HAP-1 (cell line): ENCODE results near the gene CACNB4.

ENCODE experiments used
- DNase-seq, 2 experiments: peaks; one replicate each; pipeline ENCODE4 v3.0.0-alpha.2; 2016 to 2020; ENCODE audit warnings: low spot score in 2 of 2
- H3K27me3 ChIP-seq: fragments of 250-450 bp; sonication (Bioruptor Pico); 2 replicates; pipeline ENCODE4 v1.5.1; 2020; ENCODE audit warnings: low read depth, mild to moderate bottlenecking, moderate library complexity
- H3K36me3 ChIP-seq: fragments of 250-450 bp; sonication (Bioruptor Pico); replicated peaks from 2 replicates; pipeline ENCODE4 v1.5.1; 2020; ENCODE audit warnings: mild to moderate bottlenecking
- H3K4me1 ChIP-seq: fragments of 250-450 bp; sonication (Bioruptor Pico); 2 replicates; pipeline ENCODE4 v1.5.1; 2020; ENCODE audit warnings: mild to moderate bottlenecking
- H3K4me3 ChIP-seq: fragments of 250-450 bp; sonication (Bioruptor Pico); 2 replicates; pipeline ENCODE4 v1.5.1; 2020; ENCODE audit warnings: mild to moderate bottlenecking, moderate library complexity
- H3K9me3 ChIP-seq: fragments of 250-450 bp; sonication (Bioruptor Pico); 2 replicates; pipeline ENCODE4 v1.5.1; 2020; ENCODE audit warnings: mild to moderate bottlenecking, moderate library complexity
- in situ Hi-C: fragments of 300-500 bp; cut with MboI; formaldehyde crosslinking; loops from 3 replicates; pipeline ENCODE4 v1.14.3; 2020; ENCODE audit warnings: low sequenced_read_pairs, inconsistent platforms, mixed read lengths

CACNB4 gene

GRCh38 chr2:152055366-152056108 is 43.3 kb downstream of the CACNB4 start:
- Histone ChIP-seq H3K36me3 (no peaks in the 10 kb centered on the region), H3K4me1 (no peaks in the 10 kb centered on the region), H3K27me3 (no peaks in the 10 kb centered on the region), H3K4me3 (no peak overlapping the region), H3K9me3 (peaks cover 13% of the 10 kb centered on the region; the same call in 1 of the 2 replicates)
- in situ Hi-C loops: no loop called here
- DNase-seq: no peak

- peaks cover 13% of the 10 kb centered on the region; the same call in 1 of the 2 replicates for H3K9me3 ChIP-seq
- no peaks in the 10 kb centered on the region for H3K4me1 ChIP-seq
- no peak overlapping the region for H3K4me3 ChIP-seq
- no peak for DNase-seq
- no peaks in the 10 kb centered on the region for H3K27me3 ChIP-seq
- in situ Hi-C loops: no loop called here
- no peaks in the 10 kb centered on the region for H3K36me3 ChIP-seq
Measured at GRCh38 chr2:152054593-152054992, 44.3 kb downstream of the CACNB4 start.

GRCh38 chr2:152051436-152051835 is 47.4 kb downstream of the CACNB4 start:
- in situ Hi-C loops: no loop called here
- no peaks in the 10 kb centered on the region for H3K9me3 ChIP-seq
- H3K27me3 ChIP-seq: no peaks in the 10 kb centered on the region
- no peaks in the 10 kb centered on the region for H3K36me3 ChIP-seq
- DNase-seq: no peak
- peaks cover under 1% of the 10 kb centered on the region; the same call in 1 of the 2 replicates for H3K4me1 ChIP-seq
- no peak overlapping the region for H3K4me3 ChIP-seq

GRCh38 chr2:152050915-152051314 is 47.9 kb downstream of the CACNB4 start:
- Histone ChIP-seq H3K9me3 (no peaks in the 10 kb centered on the region), H3K4me1 (peaks cover 4% of the 10 kb centered on the region), H3K27me3 (no peaks in the 10 kb centered on the region), H3K4me3 (no peak overlapping the region), H3K36me3 (no peaks in the 10 kb centered on the region)
- in situ Hi-C loops: no loop called here
- DNase-seq: no peak

GRCh38 chr2:152050341-152050740 is 48.5 kb downstream of the CACNB4 start:
- no peak overlapping the region for H3K4me3 ChIP-seq
- in situ Hi-C loops: no loop called here
- no peaks in the 10 kb centered on the region for H3K36me3 ChIP-seq
- H3K9me3 ChIP-seq: no peaks in the 10 kb centered on the region
- DNase-seq: no peak
- no peaks in the 10 kb centered on the region for H3K27me3 ChIP-seq
- peaks cover 5% of the 10 kb centered on the region for H3K4me1 ChIP-seq

- Histone ChIP-seq H3K27me3 (no peaks in the 10 kb centered on the region), H3K4me3 (no peak overlapping the region), H3K9me3 (no peaks in the 10 kb centered on the region), H3K36me3 (no peaks in the 10 kb centered on the region), H3K4me1 (peaks cover 5% of the 10 kb centered on the region)
- in situ Hi-C loops: no loop called here
- DNase-seq: no peak
Measured at GRCh38 chr2:152049541-152049940, 49.3 kb downstream of the CACNB4 start.

- in situ Hi-C loops: no loop called here
- Histone ChIP-seq H3K4me1 (peaks cover 5% of the 10 kb centered on the region), H3K4me3 (no peak overlapping the region), H3K36me3 (no peaks in the 10 kb centered on the region), H3K27me3 (no peaks in the 10 kb centered on the region), H3K9me3 (no peaks in the 10 kb centered on the region)
- peak in 1 of 2 experiments; percentile 28 for DNase-seq
Measured at GRCh38 chr2:152047824-152048471, 50.9 kb downstream of the CACNB4 start.

- no peak for DNase-seq
- no peaks in the 10 kb centered on the region for H3K36me3 ChIP-seq
- H3K4me3 ChIP-seq: no peak overlapping the region
- no peaks in the 10 kb centered on the region for H3K27me3 ChIP-seq
- H3K9me3 ChIP-seq: no peaks in the 10 kb centered on the region
- in situ Hi-C loops: no loop called here
- peaks cover 5% of the 10 kb centered on the region for H3K4me1 ChIP-seq
Measured at GRCh38 chr2:152046940-152047339, 51.9 kb downstream of the CACNB4 start.

- Histone ChIP-seq H3K36me3 (no peaks in the 10 kb centered on the region), H3K27me3 (no peaks in the 10 kb centered on the region), H3K9me3 (no peaks in the 10 kb centered on the region), H3K4me1 (peaks cover 9% of the 10 kb centered on the region), H3K4me3 (no peak overlapping the region)
- in situ Hi-C loops: no loop called here
- DNase-seq: peak in 1 of 2 experiments; percentile 44
Measured at GRCh38 chr2:152042636-152043615, 55.9 kb downstream of the CACNB4 start.

GRCh38 chr2:152038441-152038958 is 60.3 kb downstream of the CACNB4 start:
- no peaks in the 10 kb centered on the region for H3K9me3 ChIP-seq
- H3K27me3 ChIP-seq: no peaks in the 10 kb centered on the region
- no peak for DNase-seq
- no peak overlapping the region for H3K4me3 ChIP-seq
- in situ Hi-C loops: loop anchor here (10.0 kb wide), 1 partner anchor 596 kb away; no protein-coding TSS in a partner anchor
- H3K36me3 ChIP-seq: no peaks in the 10 kb centered on the region
- peaks cover 4% of the 10 kb centered on the region; the same call in 1 of the 2 replicates for H3K4me1 ChIP-seq

- H3K36me3 ChIP-seq: no peaks in the 10 kb centered on the region
- in situ Hi-C loops: loop anchor here (10.0 kb wide), 1 partner anchor 597 kb away; no protein-coding TSS in a partner anchor
- DNase-seq: no peak
- no peaks in the 10 kb centered on the region for H3K27me3 ChIP-seq
- H3K4me3 ChIP-seq: no peak overlapping the region
- no peaks in the 10 kb centered on the region for H3K9me3 ChIP-seq
- peaks cover 4% of the 10 kb centered on the region; the same call in 1 of the 2 replicates for H3K4me1 ChIP-seq
Measured at GRCh38 chr2:152037743-152038435, 61.0 kb downstream of the CACNB4 start.

- Histone ChIP-seq H3K27me3 (no peaks in the 10 kb centered on the region), H3K36me3 (no peaks in the 10 kb centered on the region), H3K4me3 (no peak overlapping the region), H3K9me3 (no peaks in the 10 kb centered on the region), H3K4me1 (peaks cover 4% of the 10 kb centered on the region; the same call in 1 of the 2 replicates)
- DNase-seq: peak; percentile 61 to 79
- in situ Hi-C loops: loop anchor here (10.0 kb wide), 1 partner anchor 598 kb away; no protein-coding TSS in a partner anchor
Measured at GRCh38 chr2:152036611-152037469, 62.0 kb downstream of the CACNB4 start.
